Measurements from ENCODE around the gene RASEF. TPM values are rescaled to one million over a fixed set of nuclear protein-coding genes. Genes with fewer than 3 reads are reported as not detected.

RASEF gene
- total RNA-seq, 4 donors from 2014 or later, result 0.13 to 0.72 (median 0.33) TPM

DNA sequence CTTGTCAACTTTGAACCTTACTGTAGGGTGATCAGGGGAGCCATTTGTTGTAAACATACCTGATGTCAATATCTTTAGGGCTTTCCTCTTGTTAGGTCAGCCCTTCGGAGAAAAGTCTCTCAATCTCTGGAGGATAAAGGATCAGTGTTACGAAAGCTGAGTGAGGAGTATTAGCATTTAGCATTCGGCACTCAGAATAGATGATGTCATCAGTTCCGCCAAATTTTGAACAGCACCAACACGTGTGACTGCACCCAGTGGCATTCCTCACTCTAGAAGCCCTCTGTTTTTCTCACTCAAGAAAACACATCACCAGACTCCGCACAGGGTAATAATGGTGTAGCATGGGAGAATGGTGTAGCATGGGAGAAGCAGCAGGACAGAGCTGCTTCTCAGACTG, 87.8 kb downstream of the RASEF start:
- no peak for ATAC-seq
- H3K9me3 ChIP-seq, result peaks cover 0 to 4% (median 0%) of the 10 kb centered on the region in 3 donors

GRCh38 chr9:82972446-82972845, 90.5 kb downstream of the RASEF start:
- no peak for ATAC-seq
- Histone ChIP-seq H3K9me3 (peaks cover 0 to 4% (median 0%) of the 10 kb centered on the region in 3 donors), H3K4me1 (no peaks in the 10 kb centered on the region), H3K36me3 (no peaks in the 10 kb centered on the region), H3K27me3 (no peaks in the 10 kb centered on the region), H3K4me3 (no peak overlapping the region), H3K27ac (no peak overlapping the region)
- WGBS, 2 donors (ENCODE audit: low coverage in 1 of 2), result 80 to 92% methylated on average over 1 to 2 of the region's 3 CpGs
- TF ChIP-seq POLR2AphosphoS5 (IDR thresholded peaks at IDR 0.05), result no peak
- no peak for TF ChIP-seq EP300 (IDR thresholded peaks at IDR 0.05)
- no peak for TF ChIP-seq POLR2A (IDR thresholded peaks at IDR 0.05)
- TF ChIP-seq CTCF (IDR thresholded peaks at IDR 0.05), result no peak

More for the DNA sequence above, 87.8 kb downstream of the RASEF start:
- no peak for TF ChIP-seq CTCF (IDR thresholded peaks at IDR 0.05)
- TF ChIP-seq POLR2A (IDR thresholded peaks at IDR 0.05), result no peak
- no peak for TF ChIP-seq EP300 (IDR thresholded peaks at IDR 0.05)
- no peak for TF ChIP-seq POLR2AphosphoS5 (IDR thresholded peaks at IDR 0.05)
- no peak overlapping the region for H3K4me3 ChIP-seq
- no peak overlapping the region for H3K27ac ChIP-seq
- H3K27me3 ChIP-seq, result no peaks in the 10 kb centered on the region
- H3K36me3 ChIP-seq, result no peaks in the 10 kb centered on the region
- WGBS, 2 donors (ENCODE audit: low coverage in 1 of 2), result 75 to 81% methylated on average over 5 to 6 of the region's 6 CpGs
- H3K4me1 ChIP-seq, result no peaks in the 10 kb centered on the region

GRCh38 chr9:82970359-82970758, 92.6 kb downstream of the RASEF start:
- no peaks in the 10 kb centered on the region for H3K36me3 ChIP-seq
- no peaks in the 10 kb centered on the region for H3K4me1 ChIP-seq
- H3K4me3 ChIP-seq, result no peak overlapping the region
- peaks cover 0 to 4% (median 0%) of the 10 kb centered on the region in 3 donors for H3K9me3 ChIP-seq
- 79 to 89% methylated on average over 3 of the region's 3 CpGs for WGBS, 2 donors (ENCODE audit: low coverage in 1 of 2)
- H3K27ac ChIP-seq, result no peak overlapping the region
- no peaks in the 10 kb centered on the region for H3K27me3 ChIP-seq
- no peak for ATAC-seq
- no peak for TF ChIP-seq CTCF (IDR thresholded peaks at IDR 0.05)
- no peak for TF ChIP-seq EP300 (IDR thresholded peaks at IDR 0.05)
- no peak for TF ChIP-seq POLR2AphosphoS5 (IDR thresholded peaks at IDR 0.05)
- TF ChIP-seq POLR2A (IDR thresholded peaks at IDR 0.05), result no peak

- Histone ChIP-seq H3K4me3 (no peak overlapping the region), H3K9me3 (peaks cover 0 to 4% (median 0%) of the 10 kb centered on the region in 3 donors), H3K36me3 (no peaks in the 10 kb centered on the region), H3K27me3 (no peaks in the 10 kb centered on the region), H3K4me1 (no peaks in the 10 kb centered on the region), H3K27ac (no peak overlapping the region)
- WGBS, 2 donors (ENCODE audit: low coverage in 1 of 2), result 90 to 93% methylated on average over 4 of the region's 4 CpGs
- TF ChIP-seq POLR2A (IDR thresholded peaks at IDR 0.05), result no peak
- no peak for TF ChIP-seq CTCF (IDR thresholded peaks at IDR 0.05)
- TF ChIP-seq EP300 (IDR thresholded peaks at IDR 0.05), result no peak
- TF ChIP-seq POLR2AphosphoS5 (IDR thresholded peaks at IDR 0.05), result no peak
- no peak for ATAC-seq
Observed at GRCh38 chr9:82969291-82969690, 93.7 kb downstream of the RASEF start.

DNA sequence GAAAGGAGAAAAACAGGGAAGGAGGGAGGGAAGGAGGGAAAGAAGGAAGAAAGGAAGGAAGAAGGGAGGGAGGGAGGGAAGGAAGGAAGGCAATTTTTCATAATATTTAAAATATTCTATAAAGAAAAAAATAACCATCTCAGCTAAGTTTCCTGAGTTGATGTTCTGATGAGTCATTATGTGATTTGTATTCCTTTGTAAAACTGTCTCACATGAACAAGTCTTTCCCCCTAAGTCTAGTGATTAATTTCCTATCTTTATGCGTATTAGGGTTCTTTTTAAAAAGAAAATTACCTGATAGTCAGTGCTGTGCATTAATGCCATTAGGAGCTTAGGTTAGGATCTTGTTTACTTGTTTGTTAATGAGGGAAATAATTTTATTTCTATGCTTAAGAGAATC, 94.1 kb downstream of the RASEF start:
- Histone ChIP-seq H3K4me3 (no peak overlapping the region), H3K9me3 (peaks cover 0 to 4% (median 0%) of the 10 kb centered on the region in 3 donors), H3K4me1 (no peaks in the 10 kb centered on the region), H3K36me3 (no peaks in the 10 kb centered on the region), H3K27me3 (no peaks in the 10 kb centered on the region), H3K27ac (no peak overlapping the region)
- ATAC-seq, result no peak
- 78 to 100% methylated on average over 1 of the region's 1 CpG for WGBS, 2 donors (ENCODE audit: low coverage in 1 of 2)
- TF ChIP-seq POLR2A (IDR thresholded peaks at IDR 0.05) (no peak), EP300 (IDR thresholded peaks at IDR 0.05) (no peak), POLR2AphosphoS5 (IDR thresholded peaks at IDR 0.05) (no peak), CTCF (IDR thresholded peaks at IDR 0.05) (no peak)

Measured in gastroesophageal sphincter (tissue), 4 donors.